Stimulated activated CD4-positive, alpha-beta T cell treated with anti-CD3 and anti-CD28 coated beads, Interleukin-15, amount 100 ng/mL, for 1 hour (primary cell): Measurements from ENCODE around the gene SGO1.
"Not testable (repeated sequence)": the region's sequence is repeated elsewhere in the genome, so short reads cannot be mapped to it uniquely, and the experiment has no call there.

Experiments used
- DNase-seq, 2 donors: peaks; one replicate each; pipeline ENCODE4 v3.0.0-alpha.2; 2020; ENCODE audit warnings: low read depth in 1 of 2, low spot score in 1 of 2

SGO1 gene

GRCh38 chr3:20185679-20186599 is at the start of gene SGO1:
Gene SGO1 (minus strand): TSS chr3:20186206. CDS start chr3:20184027, 2,179 bp downstream.
- DNase-seq = peak; percentile 99

GRCh38 chr3:20235796-20236195 is 49.8 kb upstream of the SGO1 start:
- no peak for DNase-seq

GRCh38 chr3:20232906-20233780 is 47.1 kb upstream of the SGO1 start:
- no peak for DNase-seq

- DNase-seq = no peak
These were observed 44.9 kb upstream of the SGO1 start for GRCh38 chr3:20230954-20231353.

GRCh38 chr3:20225769-20226168 is 39.8 kb upstream of the SGO1 start:
- DNase-seq = no peak

GRCh38 chr3:20222274-20222673 is 36.3 kb upstream of the SGO1 start:
- no peak for DNase-seq

GRCh38 chr3:20218215-20218614 is 32.2 kb upstream of the SGO1 start:
- DNase-seq = no peak

GRCh38 chr3:20215636-20216035 is 29.6 kb upstream of the SGO1 start:
- DNase-seq = no peak

GRCh38 chr3:20213491-20213890 is 27.5 kb upstream of the SGO1 start:
- not testable (repeated sequence) for DNase-seq

- DNase-seq = not testable (repeated sequence)
These were observed 21.9 kb upstream of the SGO1 start for GRCh38 chr3:20207945-20208344.

- DNase-seq = not testable (repeated sequence)
These were observed 19.9 kb upstream of the SGO1 start for GRCh38 chr3:20205898-20206297.

- DNase-seq = no peak
These were observed 15.1 kb upstream of the SGO1 start for GRCh38 chr3:20201143-20201542.

GRCh38 chr3:20197775-20198174 is 11.8 kb upstream of the SGO1 start:
- DNase-seq = no peak

- no peak for DNase-seq
These were observed 8.9 kb upstream of the SGO1 start for GRCh38 chr3:20194793-20195460.

- DNase-seq = no peak
These were observed 5.0 kb upstream of the SGO1 start for GRCh38 chr3:20190991-20191390.

GRCh38 chr3:20186600-20187004 is 596 bp upstream of the SGO1 start:
- no peak for DNase-seq

GRCh38 chr3:20185331-20185678 is 701 bp downstream of the SGO1 start:
- DNase-seq = no peak

GRCh38 chr3:20182206-20182605 is 3.8 kb downstream of the SGO1 start:
- no peak for DNase-seq

- DNase-seq = no peak
These were observed 4.7 kb downstream of the SGO1 start for GRCh38 chr3:20181276-20181675.

GRCh38 chr3:20173844-20174410 is 12.1 kb downstream of the SGO1 start:
- no peak for DNase-seq

- no peak for DNase-seq
These were observed 24.3 kb downstream of the SGO1 start for GRCh38 chr3:20161714-20162113.
